K562 (cell line): ENCODE results near the gene HS3ST5.

Source experiments
- CTCF ChIP-seq, 3 experiments: IDR thresholded peaks in 2 of 3; conservative IDR thresholded peaks in 1 of 3; 2 replicates each; pipeline ENCODE4 v1.5.1; 2011 to 2012; ENCODE audit warnings: low read length in 3 of 3, mild to moderate bottlenecking in 3 of 3, control low read depth in 2 of 3, improper control_type of control experiment in 1 of 3, inconsistent platforms in 1 of 3, low read depth in 1 of 3, mixed read lengths in 1 of 3, moderate library complexity in 1 of 3; ENCODE audit not compliant: insufficient read depth in 2 of 3
- ESRRA ChIP-seq: fragments of 450-650 bp; IDR thresholded peaks from 2 replicates; pipeline ENCODE4 v1.6.1; 2014; ENCODE audit warnings: low read depth, mild to moderate bottlenecking, moderate library complexity, borderline replicate concordance
- EZH2 ChIP-seq: IDR thresholded peaks from 2 replicates; pipeline ENCODE4 v1.6.1; 2012; ENCODE audit warnings: low read depth, mild to moderate bottlenecking, inconsistent platforms, low read length, borderline replicate concordance
- GABPA ChIP-seq: fragments of 200-800 bp; sonication (Bioruptor generic); conservative IDR thresholded peaks from 2 replicates; pipeline ENCODE4 v1.6.1; 2016; ENCODE audit warnings: low read depth, missing genetic modification characterization, missing compliant biosample characterization
- MAX ChIP-seq: sonication (generic); formaldehyde crosslinking; IDR thresholded peaks from 2 replicates; pipeline ENCODE4 v1.9.0; 2022; ENCODE audit warnings: mild to moderate bottlenecking, missing genetic modification reagents
- POLR2A ChIP-seq: fragments of 450-650 bp; conservative IDR thresholded peaks from 2 replicates; pipeline ENCODE4 v1.6.1; 2016
- RFX5 ChIP-seq: IDR thresholded peaks from 2 replicates; pipeline ENCODE4 v1.6.1; 2011; ENCODE audit warnings: low read depth, mild to moderate bottlenecking, improper control_type of control experiment, low read length
- SPI1 ChIP-seq: IDR thresholded peaks from 2 replicates; pipeline ENCODE4 v1.6.1; 2011; ENCODE audit warnings: low read depth, low read length, control low read depth, borderline replicate concordance
- SRSF3 ChIP-seq: fragments of 200-400 bp; formaldehyde crosslinking; IDR thresholded peaks from 2 replicates; pipeline ENCODE4 v1.6.1; 2016; ENCODE audit warnings: mild to moderate bottlenecking, low read length, moderate library complexity; ENCODE audit not compliant: insufficient read depth
- TOE1 ChIP-seq, 2 experiments: fragments of 450-650 bp in 1 of 2; sonication (generic) in 1 of 2; formaldehyde crosslinking in 1 of 2; IDR thresholded peaks; 2 replicates each; pipeline versions ENCODE4 v1.7.1 to v1.8.0; 2016 to 2022; ENCODE audit warnings: borderline replicate concordance in 2 of 2, mild to moderate bottlenecking in 2 of 2, antibody characterized with exemption in 1 of 2, inconsistent platforms in 1 of 2, low read depth in 1 of 2, missing genetic modification reagents in 1 of 2, moderate library complexity in 1 of 2
- ZMIZ1 ChIP-seq, 2 experiments: fragments of 150-350 bp in 1 of 2; IDR thresholded peaks; 2 replicates each; pipeline ENCODE4 v1.6.1; 2012 to 2016; ENCODE audit warnings: low read depth in 2 of 2, low read length in 2 of 2, mild to moderate bottlenecking in 1 of 2, moderate library complexity in 1 of 2
- ZNF143 ChIP-seq: sonication (generic); formaldehyde crosslinking; IDR thresholded peaks from 2 replicates; pipeline ENCODE4 v1.9.0; 2022; ENCODE audit warnings: mild to moderate bottlenecking, missing genetic modification reagents
- ZNF609 ChIP-seq: sonication (generic); formaldehyde crosslinking; IDR thresholded peaks from 2 replicates; pipeline ENCODE4 v1.8.1; 2023; ENCODE audit warnings: missing genetic modification reagents, mild to moderate bottlenecking, borderline replicate concordance

- TF ChIP-seq MAX (CRISPR knock-in tag) (no peak), GABPA (tag) (no peak), ZNF143 (no peak), POLR2A (no peak), SRSF3 (no peak), TOE1 (IDR thresholded peaks at IDR 0.05; ENCODE audit: borderline replicate concordance) (no peak), TOE1 (CRISPR knock-in tag; IDR thresholded peaks at IDR 0.05; ENCODE audit: borderline replicate concordance, low read depth) (no peak), ZNF609 (CRISPR knock-in tag) (no peak), ZMIZ1 (IDR thresholded peaks at IDR 0.05; ENCODE audit: low read depth in 2 of 2, low read length in 2 of 2) (no peak), RFX5 (no peak), CTCF (IDR thresholded peaks at IDR 0.05 in 2 of 3, conservative IDR thresholded peaks at IDR 0.05 in 1 of 3; ENCODE audit: insufficient read depth in 2 of 3, low read depth in 1 of 3, low read length in 3 of 3) (no peak), SPI1 (no peak), EZH2 (no peak), ESRRA (no peak)
These were observed 20.1 kb upstream of the HS3ST5 start for GRCh38 chr6:114362957-114363356.
